HG03558 (cell line): Measurements from ENCODE around the gene DOCK3.
"Not testable (repeated sequence)": the region's sequence is repeated elsewhere in the genome, so short reads cannot be mapped to it uniquely, and the experiment has no call there.

ENCODE experiments used
- ATAC-seq: cut with Tn5 transposase; IDR thresholded peaks from one replicate; pipeline ENCODE4 v1.9.1; 2021; ENCODE audit warnings: moderate number of reproducible peaks; ENCODE audit not compliant: unreplicated experiment; ENCODE audit errors: extremely low read depth

DOCK3 gene

GRCh38 chr3:51375136-51375535 lies 700.4 kb downstream of the DOCK3 start:
- no peak for ATAC-seq

GRCh38 chr3:51375571-51375970 lies 700.8 kb downstream of the DOCK3 start:
- ATAC-seq: no peak

GRCh38 chr3:51378065-51378464 lies 703.3 kb downstream of the DOCK3 start:
- no peak for ATAC-seq

- no peak for ATAC-seq
These were observed 704.0 kb downstream of the DOCK3 start for GRCh38 chr3:51378726-51379125.

- ATAC-seq: no peak
These were observed 704.6 kb downstream of the DOCK3 start for GRCh38 chr3:51379301-51379700.

- no peak for ATAC-seq
These were observed 705.2 kb downstream of the DOCK3 start for GRCh38 chr3:51379746-51380455.

GRCh38 chr3:51380601-51381332 lies 706.0 kb downstream of the DOCK3 start:
- ATAC-seq: no peak

GRCh38 chr3:51381333-51381705 lies 706.6 kb downstream of the DOCK3 start:
- ATAC-seq: no peak

- no peak for ATAC-seq
These were observed 707.5 kb downstream of the DOCK3 start for GRCh38 chr3:51382076-51382745.

- ATAC-seq: no peak
These were observed 708.3 kb downstream of the DOCK3 start for GRCh38 chr3:51382947-51383578.

- ATAC-seq: no peak
These were observed 709.5 kb downstream of the DOCK3 start for GRCh38 chr3:51384055-51384725.

- peak; percentile 85 for ATAC-seq
These were observed 710.2 kb downstream of the DOCK3 start, which contains the start of gene MANF for GRCh38 chr3:51384726-51385473. TSS of gene MANF (plus strand) at chr3:51385291. CDS start at chr3:51385343, 52 bp downstream.

GRCh38 chr3:51385621-51386091 lies 710.9 kb downstream of the DOCK3 start:
- ATAC-seq: no peak

GRCh38 chr3:51386159-51386851 lies 711.6 kb downstream of the DOCK3 start:
- no peak for ATAC-seq

GRCh38 chr3:51386852-51387229 lies 712.1 kb downstream of the DOCK3 start:
- ATAC-seq: no peak

GRCh38 chr3:51387281-51387680 lies 712.6 kb downstream of the DOCK3 start:
- ATAC-seq: not testable (repeated sequence)

GRCh38 chr3:51388286-51389029 lies 713.7 kb downstream of the DOCK3 start:
- no peak for ATAC-seq
